CD4-positive, alpha-beta T cell treated with Interleukin-15 for 4 hours (primary cell): ENCODE data around the gene CPNE6.
A peak's percentile ranks its signal among the peaks of the same experiment; 100 is the strongest.

Experiments
- DNase-seq: peaks from one replicate; pipeline ENCODE4 v3.0.0-alpha.2; 2020; ENCODE audit warnings: low spot score

The CPNE6 gene

GRCh38 chr14:24086193-24086955 is 15.0 kb downstream of the CPNE6 start:
- no peak for DNase-seq

GRCh38 chr14:24087004-24087403 is 15.6 kb downstream of the CPNE6 start:
- DNase-seq = no peak

- no peak for DNase-seq
Measured at GRCh38 chr14:24088095-24088494, 16.7 kb downstream of the CPNE6 start.

- DNase-seq = no peak
Measured at GRCh38 chr14:24089890-24090289, 18.5 kb downstream of the CPNE6 start.

GRCh38 chr14:24092110-24092504 is 20.7 kb downstream of the CPNE6 start:
- DNase-seq = no peak

GRCh38 chr14:24092505-24093206 is 21.3 kb downstream of the CPNE6 start:
- no peak for DNase-seq

GRCh38 chr14:24093207-24093900 is 22.0 kb downstream of the CPNE6 start:
- DNase-seq = no peak

GRCh38 chr14:24093901-24094840 is 22.8 kb downstream of the CPNE6 start, which contains the start of gene PCK2:
TSS of gene PCK2 (plus strand) at chr14:24094311. CDS start at chr14:24094406, 95 bp downstream.
- DNase-seq = peak; percentile 53

GRCh38 chr14:24094841-24095270 is 23.5 kb downstream of the CPNE6 start:
- no peak for DNase-seq

GRCh38 chr14:24095271-24096068 is 24.1 kb downstream of the CPNE6 start:
- peak; percentile 21 for DNase-seq

GRCh38 chr14:24096545-24097181 is 25.3 kb downstream of the CPNE6 start:
- DNase-seq = no peak

- DNase-seq = no peak
Measured at GRCh38 chr14:24098229-24098926, 27.0 kb downstream of the CPNE6 start.

- DNase-seq = no peak
Measured at GRCh38 chr14:24098927-24099813, 27.8 kb downstream of the CPNE6 start.

GRCh38 chr14:24100197-24100981 is 29.0 kb downstream of the CPNE6 start:
- no peak for DNase-seq

GRCh38 chr14:24100982-24101494 is 29.7 kb downstream of the CPNE6 start:
- no peak for DNase-seq

GRCh38 chr14:24102357-24103048 is 31.1 kb downstream of the CPNE6 start:
- DNase-seq = no peak

GRCh38 chr14:24103451-24103850 is 32.1 kb downstream of the CPNE6 start:
- DNase-seq = no peak
